MCF 10A (cell line): ENCODE results near the gene COG3. TPM values are rescaled to one million over a fixed set of nuclear protein-coding genes. Genes with fewer than 3 reads are reported as not detected.

Experiments used
- BruUV-seq: library from RNA; stranded (reverse); fragments of 400-500 nt; replicated peaks from 2 replicates; lab custom pipeline; 2021; lab: Mats Ljungman, UMichigan
- CTCF ChIA-PET: fragments of 300-600 bp; sonication (Branson Sonifier 250); formaldehyde crosslinking; extraction: SDS; loops from one replicate; lab custom pipeline; 2021; ENCODE audit warnings: antibody characterized with exemption, inconsistent platforms; lab: Yijun Ruan, JAX
- POLR2A ChIA-PET: fragments of 300-600, 350-650 bp; sonication (Branson Sonifier 250); formaldehyde crosslinking; extraction: SDS; loops from one replicate; lab custom pipeline; 2020; ENCODE audit warnings: antibody characterized with exemption, inconsistent platforms; lab: Yijun Ruan, JAX
- DNase-seq: peaks from one replicate; pipeline ENCODE4 v3.0.0-alpha.2; 2018; ENCODE audit not compliant: unreplicated experiment
- H3K27ac Mint-ChIP-seq: one replicate; pipeline ENCODE4 v1.8.0; 2022; ENCODE audit warnings: mild to moderate bottlenecking, low read depth, mixed read lengths; ENCODE audit not compliant: unreplicated experiment
- H3K27me3 Mint-ChIP-seq: one replicate; pipeline ENCODE4 v1.8.0; 2022; ENCODE audit warnings: mixed read lengths; ENCODE audit not compliant: insufficient read depth, unreplicated experiment
- H3K36me3 Mint-ChIP-seq: one replicate; pipeline ENCODE4 v1.8.0; 2022; ENCODE audit warnings: mild to moderate bottlenecking, moderate library complexity, mixed read lengths; ENCODE audit not compliant: insufficient read depth, unreplicated experiment
- H3K4me1 Mint-ChIP-seq: one replicate; pipeline ENCODE4 v1.8.0; 2022; ENCODE audit warnings: mixed read lengths; ENCODE audit not compliant: insufficient read depth, unreplicated experiment
- H3K4me3 Mint-ChIP-seq: one replicate; pipeline ENCODE4 v1.8.0; 2022; ENCODE audit warnings: mild to moderate bottlenecking, moderate library complexity, mixed read lengths; ENCODE audit not compliant: unreplicated experiment
- H3K9me3 Mint-ChIP-seq: one replicate; pipeline ENCODE4 v1.8.0; 2022; ENCODE audit warnings: mixed read lengths; ENCODE audit not compliant: unreplicated experiment
- intact Hi-C: fragments of 100-400 bp; cut with micrococcal nuclease; formaldehyde crosslinking; loops from 2 replicates; pipeline ENCODE4 v1.14.1; 2022
- total RNA-seq: library from RNA; stranded (reverse); gene quantifications from 2 replicates; pipeline ENCODE4 v1.2.3, GENCODE V29; 2022
- TF ChIP-seq, protein P1 (sequence below): fragments of 200-600 bp; IDR thresholded peaks from one replicate; pipeline ENCODE4 v1.8.0; 2022; ENCODE audit warnings: antibody characterized with exemption, mild to moderate bottlenecking; ENCODE audit not compliant: unreplicated experiment

The COG3 gene
- total RNA-seq, 1 experiment from 2014 or later = 44.1 TPM

DNA sequence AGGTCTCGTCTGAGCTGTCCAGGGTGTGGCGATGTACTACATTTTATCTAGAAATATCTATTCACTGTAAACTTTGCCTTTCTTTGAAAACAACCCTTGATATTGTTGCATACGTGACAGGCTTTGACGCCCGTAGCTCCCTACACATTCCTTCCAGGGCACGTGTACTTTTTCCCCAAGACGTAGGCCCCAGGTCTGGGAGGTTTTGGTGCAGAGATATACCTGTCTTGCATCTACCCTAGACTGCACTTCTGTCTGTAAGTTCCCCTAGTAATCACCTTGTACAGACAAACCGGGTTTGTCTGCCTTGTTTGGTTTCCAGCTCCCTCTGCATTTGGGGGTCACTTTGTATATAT lies 81.6 kb downstream of the COG3 start:
- BruUV-seq = no TSS peak
- Mint-ChIP-seq H3K4me3 (no peak overlapping the region), H3K27me3 (peaks cover 31% of the 10 kb centered on the region), H3K36me3 (peaks cover 6% of the 10 kb centered on the region), H3K4me1 (no peaks in the 10 kb centered on the region), H3K9me3 (no peaks in the 10 kb centered on the region), H3K27ac (no peak overlapping the region)
- POLR2A ChIA-PET = no interaction called here
- CTCF ChIA-PET = interaction anchor here (0.6 kb wide), 1 partner anchor 34 kb away, joined by 3 read pairs; no protein-coding TSS in a partner anchor
- TF ChIP-seq, protein P1, sequence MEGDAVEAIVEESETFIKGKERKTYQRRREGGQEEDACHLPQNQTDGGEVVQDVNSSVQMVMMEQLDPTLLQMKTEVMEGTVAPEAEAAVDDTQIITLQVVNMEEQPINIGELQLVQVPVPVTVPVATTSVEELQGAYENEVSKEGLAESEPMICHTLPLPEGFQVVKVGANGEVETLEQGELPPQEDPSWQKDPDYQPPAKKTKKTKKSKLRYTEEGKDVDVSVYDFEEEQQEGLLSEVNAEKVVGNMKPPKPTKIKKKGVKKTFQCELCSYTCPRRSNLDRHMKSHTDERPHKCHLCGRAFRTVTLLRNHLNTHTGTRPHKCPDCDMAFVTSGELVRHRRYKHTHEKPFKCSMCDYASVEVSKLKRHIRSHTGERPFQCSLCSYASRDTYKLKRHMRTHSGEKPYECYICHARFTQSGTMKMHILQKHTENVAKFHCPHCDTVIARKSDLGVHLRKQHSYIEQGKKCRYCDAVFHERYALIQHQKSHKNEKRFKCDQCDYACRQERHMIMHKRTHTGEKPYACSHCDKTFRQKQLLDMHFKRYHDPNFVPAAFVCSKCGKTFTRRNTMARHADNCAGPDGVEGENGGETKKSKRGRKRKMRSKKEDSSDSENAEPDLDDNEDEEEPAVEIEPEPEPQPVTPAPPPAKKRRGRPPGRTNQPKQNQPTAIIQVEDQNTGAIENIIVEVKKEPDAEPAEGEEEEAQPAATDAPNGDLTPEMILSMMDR = no peak
- intact Hi-C loops = no loop called here
- no peak for DNase-seq

DNA sequence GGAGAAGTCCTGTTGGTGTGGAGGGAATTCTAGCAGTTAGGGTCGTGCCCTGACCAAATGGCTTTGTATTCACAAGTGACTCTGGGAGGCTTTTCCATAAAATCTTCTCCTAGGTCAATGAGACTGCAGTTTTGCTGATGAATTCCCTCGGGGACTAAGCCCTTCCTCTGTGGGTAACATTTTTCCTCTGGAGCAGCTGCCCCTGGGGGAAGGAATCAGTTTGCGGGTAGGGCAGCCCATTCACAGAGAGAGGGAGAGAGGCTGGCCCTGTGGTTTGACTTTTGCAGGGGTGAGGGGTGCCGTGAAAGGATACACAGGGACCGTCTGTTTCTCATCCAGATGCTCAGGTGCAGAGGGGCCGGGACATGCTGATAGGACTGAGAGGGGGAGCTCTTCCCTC lies 83.5 kb downstream of the COG3 start:
- intact Hi-C loops = no loop called here
- Mint-ChIP-seq H3K9me3 (no peaks in the 10 kb centered on the region), H3K27ac (no peak overlapping the region), H3K27me3 (peaks cover 41% of the 10 kb centered on the region), H3K4me1 (no peaks in the 10 kb centered on the region), H3K4me3 (no peak overlapping the region), H3K36me3 (peaks cover 6% of the 10 kb centered on the region)
- POLR2A ChIA-PET = no interaction called here
- TF ChIP-seq, protein P1 = no peak
- no peak for DNase-seq
- CTCF ChIA-PET = interaction anchor here (1.4 kb wide), 1 partner anchor 36 kb away, joined by 3 read pairs; no protein-coding TSS in a partner anchor
- BruUV-seq = no TSS peak

DNA sequence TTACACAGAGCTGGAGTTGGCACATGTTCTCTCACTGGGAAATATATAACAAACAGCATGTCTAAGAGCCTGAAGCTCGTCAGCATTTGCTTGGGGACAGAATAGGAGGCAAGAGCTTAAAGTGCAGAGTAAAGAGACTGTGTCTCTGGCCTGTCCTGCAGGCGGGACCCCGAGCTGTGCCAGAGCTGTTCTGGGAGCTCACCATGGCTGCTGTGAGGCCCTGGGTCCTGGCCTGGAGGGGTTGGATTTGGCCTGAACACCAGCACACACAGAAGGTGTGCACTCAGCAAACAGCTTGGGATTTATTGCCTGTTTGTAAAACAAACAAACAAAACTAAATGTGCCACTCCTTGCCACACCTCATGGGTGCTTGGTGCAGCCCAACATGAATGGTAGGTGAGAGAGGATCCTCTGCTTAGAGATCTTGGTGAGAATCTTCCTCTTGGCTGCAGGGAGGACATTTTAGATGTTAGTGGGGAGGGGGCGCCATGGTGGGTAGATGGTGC lies 89.9 kb downstream of the COG3 start:
- DNase-seq = no peak
- no peak overlapping the region for H3K27ac Mint-ChIP-seq
- H3K9me3 Mint-ChIP-seq = no peaks in the 10 kb centered on the region
- ChIA-PET CTCF (interaction anchor here (0.6 kb wide), 1 partner anchor 24 kb away, joined by 3 read pairs; no protein-coding TSS in a partner anchor), POLR2A (no interaction called here)
- no peak overlapping the region for H3K4me3 Mint-ChIP-seq
- TF ChIP-seq, protein P1 = no peak
- no TSS peak for BruUV-seq
- intact Hi-C loops = no loop called here
- H3K27me3 Mint-ChIP-seq = peaks cover 51% of the 10 kb centered on the region
- no peaks in the 10 kb centered on the region for H3K4me1 Mint-ChIP-seq
- H3K36me3 Mint-ChIP-seq = no peaks in the 10 kb centered on the region

DNA sequence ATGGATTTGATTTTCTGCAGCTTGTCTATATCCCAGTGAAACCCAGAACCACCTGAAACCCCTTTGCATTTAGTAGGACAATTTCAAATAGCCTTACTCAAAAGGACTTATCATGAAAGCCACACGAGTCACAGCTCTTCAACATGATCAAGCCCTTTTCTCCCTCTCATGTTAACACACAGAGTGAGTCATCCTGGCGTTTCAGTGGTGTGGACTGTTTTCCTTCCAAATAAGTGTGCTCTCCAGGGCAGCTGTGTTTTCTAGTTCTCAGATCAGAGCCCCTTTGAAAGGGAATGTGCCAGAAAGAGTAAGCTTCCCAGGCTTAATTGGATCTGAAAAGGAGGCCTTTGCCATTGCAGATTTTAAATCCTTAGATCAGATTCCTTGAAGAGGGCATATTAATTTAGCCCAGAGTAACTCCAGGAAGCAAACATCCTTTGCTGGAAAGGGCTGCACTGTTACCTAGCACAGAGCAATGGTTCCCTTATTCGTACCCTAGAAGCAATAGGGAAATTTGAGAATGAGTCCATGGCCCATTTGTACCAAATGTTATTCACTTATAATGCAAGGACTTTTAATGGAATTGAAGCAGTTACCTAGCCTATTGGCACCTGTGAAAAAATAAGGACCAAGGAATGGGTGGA lies 99.5 kb downstream of the COG3 start:
- no peak overlapping the region for H3K4me3 Mint-ChIP-seq
- TF ChIP-seq, protein P1 = no peak
- peak; percentile 58 for DNase-seq
- H3K27ac Mint-ChIP-seq = no peak overlapping the region
- H3K36me3 Mint-ChIP-seq = no peaks in the 10 kb centered on the region
- H3K27me3 Mint-ChIP-seq = peaks cover 7% of the 10 kb centered on the region
- peaks cover 6% of the 10 kb centered on the region for H3K9me3 Mint-ChIP-seq
- no peaks in the 10 kb centered on the region for H3K4me1 Mint-ChIP-seq
- intact Hi-C loops = no loop called here
- BruUV-seq = no TSS peak
- POLR2A ChIA-PET = no interaction called here
- CTCF ChIA-PET = interaction anchor here (0.6 to 0.9 kb wide), 3 partner anchors 14 to 87 kb away, joined by 3 read pairs; no protein-coding TSS in a partner anchor
